ENCODE data around the gene SLC49A3. TPM values are rescaled to one million over a fixed set of nuclear protein-coding genes. Genes with fewer than 3 reads are reported as not detected.

SLC49A3 gene
- polyA plus RNA-seq, 1 donor (not counting 4 experiments of a cell fraction or from before 2014, with no cell fraction given) = 0.04 TPM

DNA sequence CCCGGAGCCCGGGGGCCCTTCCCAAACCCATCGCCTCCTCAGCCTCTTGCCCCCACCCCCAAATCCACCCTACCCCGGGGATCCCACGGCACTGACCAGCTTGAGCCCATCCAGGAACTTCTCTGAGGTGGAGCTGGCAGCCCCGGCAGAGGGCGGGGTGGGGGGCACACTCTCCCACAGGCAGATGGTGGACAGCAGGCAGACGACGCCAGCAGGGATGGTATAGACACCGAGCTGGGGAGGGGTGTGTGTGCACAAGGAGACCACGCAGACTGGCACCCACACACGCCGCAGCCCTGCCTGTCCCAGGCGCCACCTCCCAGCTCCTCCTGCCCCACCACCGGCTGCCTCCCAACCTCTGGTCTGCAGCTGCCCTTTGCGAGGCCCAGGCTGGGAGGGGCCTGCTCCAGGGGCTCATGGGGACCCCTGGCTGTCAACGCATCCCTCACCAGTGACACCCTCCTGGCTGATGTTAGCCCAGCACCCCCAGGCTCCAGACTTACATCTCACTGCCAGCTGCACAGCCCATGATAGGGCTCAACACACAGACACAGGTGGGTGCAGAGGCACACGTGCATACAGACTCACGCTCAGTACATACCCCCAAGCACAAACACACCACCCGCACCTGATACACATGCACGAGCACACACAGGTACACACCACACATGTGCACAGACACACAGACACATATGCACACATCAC lies 4.2 kb downstream of the SLC49A3 start:
- Histone ChIP-seq H4K20me1 (ENCODE audit: control insufficient read depth, extremely low read depth, insufficient read depth, low read length) (peaks cover 4% of the 10 kb centered on the region), H3K27me3 (ENCODE audit: control insufficient read depth, extremely low read depth, insufficient read depth, low read length) (peaks cover 22% of the 10 kb centered on the region), H3K4me1 (ENCODE audit: control insufficient read depth, extremely low read depth, insufficient read depth, low read length) (peaks cover 6% of the 10 kb centered on the region), H3K4me2 (ENCODE audit: control insufficient read depth, extremely low read depth, insufficient read depth, low read depth, low read length) (no peak overlapping the region), H3K27ac (ENCODE audit: control insufficient read depth, insufficient read depth, low read length) (no peak overlapping the region), H3K9me3 (ENCODE audit: control insufficient read depth, low read depth, low read length) (no peaks in the 10 kb centered on the region), H3K79me2 (ENCODE audit: control insufficient read depth, insufficient read depth, low read length) (no peaks in the 10 kb centered on the region), H3K36me3 (ENCODE audit: control insufficient read depth in 2 of 2, extremely low read depth in 1 of 2, insufficient read depth in 2 of 2, low read length in 2 of 2) (no peaks in the 10 kb centered on the region), H3K9ac (ENCODE audit: control insufficient read depth, extremely low read depth, insufficient read depth, low read length) (no peak overlapping the region), H2AFZ (ENCODE audit: control insufficient read depth, low read length) (no peak overlapping the region), H3K9me1 (ENCODE audit: control insufficient read depth, extremely low read depth, insufficient read depth, low read length) (no peaks in the 10 kb centered on the region), H3K4me3 (ENCODE audit: control insufficient read depth in 2 of 3, extremely low read depth in 1 of 3, insufficient read depth in 2 of 3, low read depth in 1 of 3, low read length in 3 of 3) (no peak overlapping the region)
- no peak for FAIRE-seq
- no peak for TF ChIP-seq EZH2 (IDR thresholded peaks at IDR 0.05; ENCODE audit: low read length)
- TF ChIP-seq, protein P1, sequence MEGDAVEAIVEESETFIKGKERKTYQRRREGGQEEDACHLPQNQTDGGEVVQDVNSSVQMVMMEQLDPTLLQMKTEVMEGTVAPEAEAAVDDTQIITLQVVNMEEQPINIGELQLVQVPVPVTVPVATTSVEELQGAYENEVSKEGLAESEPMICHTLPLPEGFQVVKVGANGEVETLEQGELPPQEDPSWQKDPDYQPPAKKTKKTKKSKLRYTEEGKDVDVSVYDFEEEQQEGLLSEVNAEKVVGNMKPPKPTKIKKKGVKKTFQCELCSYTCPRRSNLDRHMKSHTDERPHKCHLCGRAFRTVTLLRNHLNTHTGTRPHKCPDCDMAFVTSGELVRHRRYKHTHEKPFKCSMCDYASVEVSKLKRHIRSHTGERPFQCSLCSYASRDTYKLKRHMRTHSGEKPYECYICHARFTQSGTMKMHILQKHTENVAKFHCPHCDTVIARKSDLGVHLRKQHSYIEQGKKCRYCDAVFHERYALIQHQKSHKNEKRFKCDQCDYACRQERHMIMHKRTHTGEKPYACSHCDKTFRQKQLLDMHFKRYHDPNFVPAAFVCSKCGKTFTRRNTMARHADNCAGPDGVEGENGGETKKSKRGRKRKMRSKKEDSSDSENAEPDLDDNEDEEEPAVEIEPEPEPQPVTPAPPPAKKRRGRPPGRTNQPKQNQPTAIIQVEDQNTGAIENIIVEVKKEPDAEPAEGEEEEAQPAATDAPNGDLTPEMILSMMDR (optimal IDR thresholded peaks at IDR 0.05 in 1 of 3, IDR thresholded peaks at IDR 0.05 in 1 of 3, conservative IDR thresholded peaks at IDR 0.05 in 1 of 3; ENCODE audit: extremely low read depth in 1 of 3, insufficient read depth in 2 of 3, low read length in 3 of 3) = no peak
- no peak for DNase-seq (ENCODE audit: low read depth, low spot score)
- dilution Hi-C loops (cut with MboI; ENCODE audit: extremely low pct_ligation_motif_present, low sequenced_read_pairs) = no loop called here

DNA sequence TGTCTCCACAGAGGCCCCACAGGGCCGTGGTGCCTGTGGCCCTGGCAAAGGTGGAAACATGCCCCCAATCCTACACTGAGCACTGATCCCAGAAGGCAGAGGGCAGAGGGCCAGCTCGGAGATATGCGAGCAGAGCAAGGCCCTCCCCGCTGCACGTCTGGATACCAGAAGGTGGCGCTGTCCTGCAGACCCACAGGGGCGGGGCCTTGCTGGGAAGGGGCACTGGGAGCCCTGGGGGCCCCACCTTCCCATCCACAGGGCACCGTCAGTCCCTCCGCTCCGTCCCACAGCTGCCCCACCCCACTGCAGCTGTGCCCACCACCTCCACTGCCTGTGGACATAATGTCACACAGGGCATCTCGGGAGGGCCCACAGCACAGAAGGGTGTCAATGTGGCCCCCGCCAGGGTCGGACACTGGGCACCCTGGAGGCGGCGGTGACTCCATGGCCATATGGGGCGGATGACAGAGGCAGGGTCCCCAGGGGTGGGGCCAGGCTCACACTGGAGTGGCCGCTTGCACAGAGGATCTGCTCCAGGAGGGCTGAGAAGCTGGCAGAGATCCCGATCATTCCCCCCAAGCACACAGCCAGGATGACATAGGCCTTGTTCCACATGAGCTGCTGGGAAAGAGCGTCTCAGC lies 4.8 kb downstream of the SLC49A3 start:
- H3K79me2 ChIP-seq (ENCODE audit: control insufficient read depth, insufficient read depth, low read length) = no peaks in the 10 kb centered on the region
- H3K9me1 ChIP-seq (ENCODE audit: control insufficient read depth, extremely low read depth, insufficient read depth, low read length) = no peaks in the 10 kb centered on the region
- FAIRE-seq (no peak), DNase-seq (ENCODE audit: low read depth, low spot score) (peak; percentile 15)
- no peak overlapping the region for H3K4me3 ChIP-seq (ENCODE audit: control insufficient read depth in 2 of 3, extremely low read depth in 1 of 3, insufficient read depth in 2 of 3, low read depth in 1 of 3, low read length in 3 of 3)
- H3K36me3 ChIP-seq (ENCODE audit: control insufficient read depth in 2 of 2, extremely low read depth in 1 of 2, insufficient read depth in 2 of 2, low read length in 2 of 2) = no peaks in the 10 kb centered on the region
- H3K27ac ChIP-seq (ENCODE audit: control insufficient read depth, insufficient read depth, low read length) = no peak overlapping the region
- H3K27me3 ChIP-seq (ENCODE audit: control insufficient read depth, extremely low read depth, insufficient read depth, low read length) = peaks cover 22% of the 10 kb centered on the region
- no peak overlapping the region for H2AFZ ChIP-seq (ENCODE audit: control insufficient read depth, low read length)
- H4K20me1 ChIP-seq (ENCODE audit: control insufficient read depth, extremely low read depth, insufficient read depth, low read length) = peaks cover 4% of the 10 kb centered on the region
- no peaks in the 10 kb centered on the region for H3K9me3 ChIP-seq (ENCODE audit: control insufficient read depth, low read depth, low read length)
- H3K4me2 ChIP-seq (ENCODE audit: control insufficient read depth, extremely low read depth, insufficient read depth, low read depth, low read length) = no peak overlapping the region
- TF ChIP-seq EZH2 (IDR thresholded peaks at IDR 0.05; ENCODE audit: low read length) = no peak
- TF ChIP-seq, protein P1 (optimal IDR thresholded peaks at IDR 0.05 in 1 of 3, IDR thresholded peaks at IDR 0.05 in 1 of 3, conservative IDR thresholded peaks at IDR 0.05 in 1 of 3; ENCODE audit: extremely low read depth in 1 of 3, insufficient read depth in 2 of 3, low read length in 3 of 3) = peak in 2 of 3 experiments; percentile 66 to 92
- dilution Hi-C loops (cut with MboI; ENCODE audit: extremely low pct_ligation_motif_present, low sequenced_read_pairs) = no loop called here
- peaks cover 6% of the 10 kb centered on the region for H3K4me1 ChIP-seq (ENCODE audit: control insufficient read depth, extremely low read depth, insufficient read depth, low read length)
- H3K9ac ChIP-seq (ENCODE audit: control insufficient read depth, extremely low read depth, insufficient read depth, low read length) = no peak overlapping the region
